GM19035 (cell line): ENCODE measurements around the gene PLEK2.

Experiments used
- ATAC-seq: cut with Tn5 transposase; IDR thresholded peaks from one replicate; pipeline ENCODE4 v1.9.1; 2021; ENCODE audit not compliant: unreplicated experiment

The PLEK2 gene

DNA sequence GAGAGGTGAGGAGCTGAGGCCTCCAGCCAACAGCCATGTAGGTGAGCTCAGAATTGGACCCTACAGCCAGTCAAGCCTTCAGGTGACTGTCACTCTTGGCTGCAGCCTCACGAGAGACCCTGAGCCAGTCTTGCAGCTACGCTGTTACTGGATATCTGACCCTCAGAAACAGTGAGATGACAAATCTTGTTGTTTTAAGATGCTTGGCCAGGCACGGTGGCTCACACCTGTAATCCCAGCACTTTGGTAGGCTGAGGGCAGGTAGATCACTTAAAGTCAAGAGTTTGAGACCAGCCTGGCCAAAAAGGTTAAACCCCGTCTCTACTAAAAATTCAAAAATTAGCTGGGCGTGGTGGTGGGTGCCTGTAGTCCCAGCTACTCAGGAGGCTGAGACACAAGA, 6.2 kb downstream of the PLEK2 start:
- no peak for ATAC-seq

DNA sequence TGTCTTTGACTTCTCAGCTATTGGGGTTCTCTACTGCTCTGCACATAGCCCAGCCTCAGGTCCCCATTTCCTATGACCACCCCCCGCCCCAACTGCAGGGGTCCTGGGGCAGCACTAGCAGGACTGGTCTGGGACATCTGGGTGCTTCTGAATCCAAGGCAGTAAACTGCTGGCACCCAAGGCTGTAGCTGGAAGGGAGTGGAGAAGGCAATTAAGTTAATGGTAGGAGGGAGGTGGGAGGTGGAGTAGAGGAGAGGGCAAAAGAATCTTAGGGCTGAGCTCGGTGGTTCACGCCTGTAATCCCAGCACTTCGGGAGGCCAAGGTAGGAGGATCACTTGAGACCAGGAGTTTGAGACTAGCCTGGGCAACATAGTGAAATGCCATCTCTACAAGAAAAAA, 11.5 kb downstream of the PLEK2 start:
- ATAC-seq: no peak

DNA sequence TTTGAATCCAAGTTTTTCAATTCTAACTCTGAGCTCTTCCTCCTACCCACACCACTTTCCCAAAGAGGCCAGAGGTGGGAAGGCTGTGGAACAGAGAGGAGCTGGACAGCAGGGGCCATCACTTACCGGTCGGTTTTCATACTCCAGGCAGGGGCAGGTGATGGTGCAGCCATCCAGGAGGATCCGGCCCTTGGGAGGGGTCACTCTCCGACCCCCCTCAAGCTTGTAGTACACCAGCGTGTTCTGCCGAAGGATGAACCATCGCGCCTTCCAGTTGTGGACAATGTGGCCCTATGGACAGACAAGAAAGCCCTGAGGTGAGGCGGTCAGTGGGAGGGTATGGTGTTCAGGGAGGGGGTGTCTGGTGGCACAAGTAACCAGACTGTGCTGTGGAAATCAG, 14.4 kb downstream of the PLEK2 start:
- ATAC-seq: no peak

DNA sequence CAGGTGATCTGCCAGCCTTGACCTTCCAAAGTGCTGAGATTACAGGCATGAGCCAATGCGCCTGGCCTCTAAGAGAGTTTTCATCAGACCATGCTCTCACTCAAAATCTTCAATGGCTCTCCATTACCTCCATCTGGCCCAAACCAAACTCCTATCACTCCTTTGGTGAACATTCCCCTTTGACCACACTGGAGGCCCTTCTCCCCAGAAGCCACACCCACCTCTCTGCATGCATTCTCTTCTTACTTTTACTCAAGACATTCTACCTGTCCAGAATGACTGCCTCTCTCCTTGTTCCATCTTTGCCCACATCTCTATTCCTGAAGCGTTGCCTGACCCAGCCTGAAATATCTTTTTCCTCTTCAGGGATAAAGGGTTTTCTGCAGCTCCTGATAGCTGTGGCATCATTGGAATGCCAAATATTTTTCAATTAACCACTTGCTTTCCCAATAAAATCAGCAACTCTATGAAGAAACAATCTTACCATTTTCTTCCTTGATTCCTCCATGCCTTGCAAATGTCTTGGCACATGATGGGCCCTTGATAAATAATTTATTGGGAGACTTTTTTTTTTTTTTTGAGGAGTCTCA, 15.5 kb downstream of the PLEK2 start:
- no peak for ATAC-seq

DNA sequence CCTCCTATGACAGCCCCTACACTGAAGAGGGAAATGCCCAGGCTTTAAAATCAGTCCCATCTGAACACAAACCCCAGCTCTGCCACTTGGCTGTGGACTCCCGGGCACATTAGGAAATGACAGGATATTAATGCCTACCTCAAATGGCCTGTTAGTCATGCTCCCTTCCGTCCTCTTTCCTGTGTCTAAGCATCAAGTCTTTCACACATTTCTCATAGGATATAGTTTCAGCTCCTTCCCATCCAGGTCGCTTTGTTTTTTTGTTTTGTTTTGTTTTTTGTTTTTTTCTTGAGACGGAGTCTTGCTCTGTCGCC, 16.1 kb downstream of the PLEK2 start:
- ATAC-seq: no peak

DNA sequence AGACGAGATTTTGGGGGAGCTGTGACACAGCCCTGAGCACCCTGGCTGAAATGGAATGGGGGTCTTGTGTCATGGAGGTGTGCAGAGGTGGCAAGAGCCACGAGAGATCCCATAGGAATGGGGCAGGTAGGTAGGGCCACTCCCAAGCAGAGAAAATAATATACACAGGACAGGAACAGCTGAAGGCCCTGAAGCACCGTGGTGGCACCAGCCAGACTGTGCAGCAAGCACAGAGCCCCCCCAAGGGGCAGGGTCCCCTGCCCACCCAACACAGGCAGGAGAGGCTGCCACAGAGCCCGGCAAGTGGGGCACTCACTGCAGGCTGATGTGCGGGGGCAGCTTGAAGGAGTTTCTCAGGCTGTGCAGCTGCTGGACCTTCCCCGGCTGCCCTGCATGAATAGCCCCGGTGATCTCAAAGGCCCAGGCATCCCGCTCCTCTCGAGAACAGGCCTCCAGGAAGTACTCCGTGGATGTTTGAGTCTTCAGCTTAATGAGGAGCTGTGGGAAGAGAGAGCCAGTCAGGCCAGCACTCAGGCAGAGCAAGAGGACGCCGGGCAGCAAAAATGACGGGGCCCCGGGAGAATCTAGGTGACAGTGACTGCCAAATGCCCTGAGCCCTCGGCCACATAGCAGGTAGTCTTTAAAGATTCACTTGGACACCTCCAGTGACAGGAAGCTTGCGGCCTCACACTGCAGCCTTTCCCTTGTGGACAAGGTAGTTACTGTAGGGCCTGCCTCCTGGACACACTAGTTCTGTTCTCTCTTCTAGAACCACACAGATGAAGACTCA, 16.7 kb downstream of the PLEK2 start:
- no peak for ATAC-seq

DNA sequence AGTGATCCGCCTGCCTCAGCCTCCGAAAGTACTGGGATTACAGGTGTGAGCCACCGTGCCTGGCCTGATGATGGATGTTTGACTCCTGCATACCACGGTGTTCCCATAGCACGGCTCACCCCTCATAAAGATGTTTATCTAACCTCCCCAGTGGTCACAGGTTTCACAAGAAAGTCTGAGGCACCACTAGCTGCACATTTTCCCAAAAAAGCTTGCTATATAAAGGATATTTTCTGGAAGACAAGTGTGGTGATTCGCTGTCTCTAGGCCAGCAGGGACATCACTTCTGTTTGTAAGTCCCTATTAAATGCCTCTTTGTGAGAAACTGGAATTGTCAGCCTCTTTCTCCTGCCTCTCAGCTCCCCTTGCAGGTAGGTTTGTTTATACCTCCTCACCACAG, 18.3 kb downstream of the PLEK2 start:
- ATAC-seq: no peak

DNA sequence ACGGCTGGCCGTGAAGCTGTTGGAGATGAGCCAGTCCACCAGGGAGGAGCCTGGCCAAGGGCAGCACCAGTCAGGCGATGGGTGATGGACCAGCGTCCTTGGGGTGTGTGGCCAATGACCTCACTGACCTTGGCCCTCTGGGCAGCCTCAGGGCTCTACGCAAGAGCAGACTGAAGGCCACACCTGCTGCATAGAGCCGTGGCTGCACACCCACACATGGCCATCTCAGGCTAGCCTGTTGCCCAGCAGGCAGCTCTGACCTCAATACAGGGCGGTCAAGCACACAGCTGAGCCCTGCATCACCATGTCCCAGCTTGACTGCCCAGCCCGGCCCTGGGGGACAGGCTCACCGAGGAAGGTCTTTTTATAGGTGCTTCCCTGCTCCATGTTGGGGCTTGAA, 19.2 kb downstream of the PLEK2 start:
- no peak for ATAC-seq

DNA sequence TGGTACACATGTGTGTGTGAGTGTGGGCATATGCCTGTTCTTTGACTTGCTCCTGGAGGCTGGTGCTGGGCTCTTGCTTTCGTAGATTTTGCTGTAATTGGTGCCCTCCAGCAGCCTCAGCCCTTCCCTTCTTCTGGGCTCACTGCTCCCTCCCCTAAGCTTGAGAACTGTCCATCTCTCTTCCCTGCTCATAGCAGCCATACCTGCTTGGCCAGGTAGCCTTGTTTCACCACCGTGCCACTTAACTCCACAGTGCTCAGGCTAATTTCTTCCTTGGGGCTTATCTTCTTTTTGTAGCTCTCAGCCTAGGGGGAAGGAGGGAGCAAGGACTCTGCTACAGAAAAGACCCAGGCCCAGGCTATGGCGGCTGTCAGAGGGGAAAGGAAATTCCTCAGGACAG, 19.8 kb downstream of the PLEK2 start:
- ATAC-seq: no peak

DNA sequence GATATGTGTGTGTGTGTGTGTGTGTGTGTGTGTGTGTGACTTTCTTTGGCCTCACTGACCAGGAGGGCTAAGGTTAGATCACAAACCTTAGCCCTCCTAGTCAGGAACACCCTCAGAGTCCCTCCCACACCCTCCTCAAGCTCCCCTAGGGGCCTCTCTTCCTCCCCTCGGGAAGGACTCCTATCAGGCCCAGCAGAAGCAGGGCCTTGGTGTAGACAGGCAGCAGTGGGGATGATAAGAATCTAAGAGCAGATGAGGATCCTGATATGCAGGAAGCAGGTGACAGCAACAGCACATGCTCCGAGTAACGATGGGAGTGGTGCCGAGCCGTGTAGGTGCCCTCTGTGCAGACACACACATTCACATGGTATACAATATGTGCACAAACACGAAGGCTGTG, 20.7 kb downstream of the PLEK2 start:
- ATAC-seq: no peak

DNA sequence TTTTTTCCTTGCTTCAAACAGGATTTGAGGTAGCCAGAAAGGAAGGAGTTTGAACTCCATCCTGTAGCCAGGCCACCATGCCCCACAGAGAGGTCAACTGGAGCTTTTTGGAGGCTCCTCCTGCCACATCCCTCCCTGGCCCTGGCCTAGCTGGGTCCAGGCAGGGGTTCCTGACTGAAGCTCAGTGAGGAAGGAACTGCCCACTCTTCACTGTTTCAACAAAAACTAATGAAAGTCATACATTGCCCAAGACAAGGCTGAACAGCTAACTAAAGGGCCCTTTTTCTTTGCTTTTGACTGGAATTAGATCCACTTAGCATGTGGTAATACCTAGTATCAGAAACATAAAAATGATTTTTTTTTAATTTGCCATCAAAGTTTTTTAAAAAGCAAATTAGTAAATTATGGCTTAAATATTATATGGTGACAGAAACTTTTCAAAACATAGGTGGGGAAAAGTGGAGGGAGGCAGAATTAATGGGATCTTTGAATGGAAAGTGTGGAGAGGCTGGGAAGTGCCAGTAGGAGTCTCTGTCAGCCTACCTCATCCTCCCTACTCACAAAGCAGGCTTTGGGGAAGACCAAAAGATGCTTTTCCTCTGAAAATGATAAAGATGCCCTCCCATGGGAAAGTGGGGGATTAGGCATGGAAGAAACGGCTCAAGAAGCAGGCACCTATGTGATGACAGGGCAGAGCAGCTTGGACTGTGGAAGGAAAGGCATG, 22.0 kb downstream of the PLEK2 start:
- no peak for ATAC-seq

DNA sequence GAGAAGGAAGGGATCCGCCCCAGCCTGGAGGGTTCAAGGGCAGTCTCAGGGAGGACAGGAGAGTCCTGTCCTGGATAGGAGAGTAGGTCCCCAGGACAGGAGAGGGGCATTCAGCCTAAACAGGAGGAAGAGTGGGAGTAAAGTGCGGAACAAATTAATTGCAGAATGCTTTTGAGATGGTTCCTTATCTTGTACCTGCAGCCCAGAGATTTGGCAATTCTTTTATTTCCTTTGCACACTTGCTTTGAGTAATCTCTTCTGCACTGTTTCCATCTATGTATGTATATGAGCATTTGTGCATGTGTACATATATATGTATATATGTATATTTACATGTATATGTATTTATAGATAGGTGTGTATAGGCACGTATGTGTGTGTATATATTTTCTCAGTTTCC, 22.7 kb downstream of the PLEK2 start:
- no peak for ATAC-seq

DNA sequence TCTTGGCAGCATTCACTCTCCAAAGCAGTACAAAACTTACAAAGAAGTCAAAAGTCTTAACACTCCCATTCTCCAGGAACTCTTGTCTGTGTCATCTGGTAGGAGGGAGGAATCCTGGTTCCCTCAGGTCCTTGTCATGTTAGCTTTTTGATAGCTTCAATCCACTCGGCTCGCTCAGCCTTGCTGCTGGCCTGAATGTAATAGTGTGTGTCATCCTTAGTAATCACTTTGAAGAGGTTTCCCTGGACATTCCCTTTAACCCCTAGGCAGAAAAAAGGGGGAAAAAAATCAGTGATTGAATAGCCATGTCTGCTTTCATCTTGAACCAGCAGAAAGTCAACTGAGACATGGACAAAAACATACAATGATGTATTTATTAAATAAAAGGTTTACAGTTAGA, 24.8 kb downstream of the PLEK2 start:
- ATAC-seq: no peak

DNA sequence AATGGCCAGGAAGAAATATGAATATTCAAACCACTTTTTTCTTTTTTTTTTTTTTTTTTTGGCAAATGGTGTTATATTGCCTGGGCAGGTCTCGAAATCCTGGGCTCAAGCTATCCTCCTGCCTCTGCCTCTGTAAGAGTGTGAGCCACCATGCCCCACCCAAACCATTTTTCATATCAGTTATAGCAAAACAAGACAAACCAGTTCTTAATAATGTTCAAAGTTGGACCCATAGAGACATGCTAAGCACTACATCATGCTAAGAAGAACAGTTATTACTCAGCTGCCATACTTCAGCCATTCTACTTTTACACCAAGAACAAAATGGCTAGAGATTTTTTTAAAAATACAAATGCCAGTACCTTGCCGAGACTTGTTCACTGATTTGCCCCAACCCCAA, 26.3 kb downstream of the PLEK2 start:
- ATAC-seq: no peak

DNA sequence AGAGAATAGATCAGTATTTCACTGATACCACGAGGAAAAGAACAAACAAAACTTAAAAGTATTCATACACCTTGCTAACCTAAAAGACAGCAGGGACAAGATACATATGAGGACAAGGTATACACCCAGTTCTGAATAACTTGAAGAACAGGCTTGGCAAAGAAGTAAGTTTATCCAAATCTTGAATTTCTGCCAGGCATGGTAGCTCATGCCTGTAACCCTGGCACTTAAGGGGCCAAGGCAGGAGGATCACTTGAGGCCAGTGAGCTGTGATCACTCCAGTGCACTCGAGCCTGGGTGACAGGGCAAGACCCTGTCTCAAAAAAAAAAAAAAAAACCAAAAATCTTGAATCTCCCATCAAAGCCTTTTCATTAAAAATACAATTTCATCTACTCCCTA, 26.8 kb downstream of the PLEK2 start:
- ATAC-seq: no peak

DNA sequence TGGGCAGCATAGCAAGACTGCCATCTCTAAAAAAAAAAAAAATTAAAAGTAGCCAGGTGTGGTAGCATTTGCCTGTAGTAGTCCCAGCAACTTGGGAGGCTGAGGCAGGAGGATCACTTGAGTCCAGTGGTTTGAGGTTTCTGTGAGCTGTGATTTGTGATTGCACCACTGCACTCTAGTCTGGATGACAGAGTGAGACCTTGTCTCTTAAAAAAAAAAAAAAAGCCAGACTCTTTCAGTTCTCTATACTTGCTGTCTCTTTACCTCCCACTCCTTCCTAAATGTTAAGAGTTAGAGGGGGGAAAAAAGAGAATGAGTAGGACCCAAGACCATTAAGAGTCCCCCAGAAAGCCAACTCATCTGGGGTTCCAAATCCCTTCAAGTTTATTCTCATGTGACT, 34.0 kb downstream of the PLEK2 start:
- no peak for ATAC-seq

DNA sequence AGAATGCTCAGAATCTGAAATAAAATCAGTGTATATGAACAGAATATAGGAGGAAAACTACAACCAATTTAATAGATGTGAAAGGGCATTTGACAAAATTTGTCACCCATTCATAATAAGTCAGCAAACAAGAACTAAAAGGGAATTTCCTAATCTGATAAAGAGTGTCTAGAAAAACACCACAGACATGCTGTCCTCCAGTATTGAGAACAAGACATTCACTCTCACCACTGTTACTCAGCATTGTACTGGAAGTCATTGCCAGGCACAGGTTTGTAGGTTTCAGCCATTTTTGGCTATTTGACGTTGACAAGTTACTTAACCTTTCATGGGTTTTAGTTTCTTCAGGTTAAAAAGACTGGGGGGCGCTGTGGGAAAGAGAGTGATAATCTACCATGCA, 38.6 kb downstream of the PLEK2 start:
- ATAC-seq: no peak

DNA sequence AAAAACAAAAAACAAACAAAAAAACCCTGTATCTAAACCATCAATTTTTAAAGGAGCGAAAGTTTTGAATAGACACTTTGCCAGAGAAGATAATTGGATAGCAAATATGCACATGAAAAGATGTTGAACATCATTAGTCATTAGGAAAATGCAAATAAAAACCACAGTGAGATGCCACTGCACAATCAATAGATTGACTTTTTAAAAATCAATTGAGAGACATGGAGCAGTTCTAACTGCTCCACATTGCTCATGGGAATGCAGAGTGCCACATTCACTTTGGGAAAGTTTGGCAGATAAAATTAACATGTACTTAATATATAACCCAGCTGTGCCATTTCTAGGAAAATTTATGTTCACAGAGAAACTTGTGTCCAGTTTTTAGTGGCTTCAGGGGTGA, 39.1 kb downstream of the PLEK2 start:
- no peak for ATAC-seq

DNA sequence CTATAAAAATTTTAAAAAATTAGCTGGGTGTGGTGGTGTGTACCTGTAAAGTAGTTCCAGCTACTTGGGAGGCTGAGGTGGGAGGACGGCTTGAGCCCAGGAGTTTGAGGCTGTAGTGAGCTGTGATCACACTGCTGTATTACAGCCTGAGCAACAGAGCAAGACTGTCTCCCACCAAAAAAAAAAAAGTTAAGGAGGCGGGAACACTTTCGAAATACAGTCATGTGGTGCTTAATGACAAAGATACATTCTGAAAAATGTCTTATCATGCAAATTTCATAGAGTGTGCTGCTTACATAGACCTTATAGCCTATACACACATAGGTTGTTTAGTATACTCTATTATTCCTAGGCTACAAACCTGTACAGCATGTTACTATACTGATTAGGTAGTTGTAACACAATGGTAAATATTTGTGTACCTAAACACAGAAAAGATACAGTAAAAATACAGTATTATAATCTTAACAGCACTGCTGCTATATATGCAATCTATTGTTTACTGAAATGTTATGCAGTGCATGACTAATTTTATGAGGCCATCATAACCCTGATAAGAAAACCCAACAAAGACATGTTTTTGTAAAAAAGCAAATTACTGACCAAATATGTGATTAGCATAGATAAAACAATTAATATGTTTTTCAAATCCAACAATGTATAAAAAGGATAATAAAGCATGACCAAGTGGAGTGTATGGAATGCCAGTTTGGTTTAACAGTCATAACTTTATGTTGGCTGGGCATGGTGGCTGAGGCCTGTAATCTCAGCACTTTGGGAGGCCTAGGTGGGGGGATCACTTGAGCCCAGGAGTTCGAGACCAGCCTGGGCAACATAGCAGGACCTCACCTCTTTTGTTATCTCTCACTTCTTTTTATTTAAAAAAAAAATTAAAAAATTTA, 40.5 kb downstream of the PLEK2 start:
- ATAC-seq: no peak

DNA sequence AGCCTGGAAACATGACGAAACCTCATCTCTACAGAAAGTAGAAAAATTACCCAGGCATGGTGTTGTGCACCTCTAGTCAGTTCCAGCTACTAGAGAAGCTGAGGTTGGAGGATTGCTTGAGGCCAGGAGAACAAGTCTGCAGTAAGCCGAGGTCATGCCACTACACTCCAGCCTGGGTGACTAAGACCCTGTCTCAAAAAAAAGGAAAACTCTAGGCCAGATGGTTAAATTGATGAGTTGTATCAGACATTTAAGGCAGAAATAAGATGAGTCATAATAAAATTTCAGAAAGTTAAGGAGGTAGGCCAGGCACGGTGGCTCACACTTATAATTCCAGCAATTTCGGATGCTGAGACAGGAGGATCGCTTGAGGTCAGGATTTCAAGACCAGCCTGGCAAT, 41.1 kb downstream of the PLEK2 start:
- no peak for ATAC-seq

DNA sequence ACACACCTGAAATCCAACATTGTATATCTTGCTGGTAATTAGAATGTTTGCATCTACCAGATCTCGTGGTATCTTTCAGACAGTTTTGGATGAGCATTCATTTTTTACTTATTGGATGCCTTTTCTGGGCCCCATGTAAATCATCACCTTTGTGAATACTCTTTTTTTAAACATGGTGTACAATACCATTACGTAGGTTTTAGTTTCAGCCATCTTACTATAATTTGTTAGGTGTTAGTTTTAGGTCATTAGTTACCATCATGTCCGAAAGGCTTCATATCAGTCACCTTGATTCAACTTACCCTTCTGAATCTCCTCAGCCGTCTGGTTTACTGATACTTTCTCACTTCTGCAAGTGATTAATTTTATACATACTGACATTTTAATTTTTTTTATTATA, 46.5 kb downstream of the PLEK2 start:
- no peak for ATAC-seq
